DMS53 (cell line): ENCODE results near the gene CMC2.

Source experiments
- DNase-seq: peaks from one replicate; lab custom pipeline; 2025; lab: John Stamatoyannopoulos, UW

Gene CMC2

GRCh38 chr16:80973991-80974390, 32.7 kb downstream of the CMC2 start:
- no peak for DNase-seq

- no peak for DNase-seq
These were observed 34.1 kb downstream of the CMC2 start for GRCh38 chr16:80972611-80973010.

- DNase-seq, result peak; percentile 86
These were observed 34.9 kb downstream of the CMC2 start for GRCh38 chr16:80971819-80972218.

- no peak for DNase-seq
These were observed 37.6 kb downstream of the CMC2 start for GRCh38 chr16:80969114-80969484.

GRCh38 chr16:80968386-80969113, 38.1 kb downstream of the CMC2 start:
- peak; percentile 53 for DNase-seq

GRCh38 chr16:80966617-80967016, 40.1 kb downstream of the CMC2 start:
- no peak for DNase-seq

GRCh38 chr16:80964351-80964750, 42.3 kb downstream of the CMC2 start:
- DNase-seq, result no peak

GRCh38 chr16:80962879-80963278, 43.8 kb downstream of the CMC2 start:
- DNase-seq, result no peak

- peak; percentile 25 for DNase-seq
These were observed 48.4 kb downstream of the CMC2 start for GRCh38 chr16:80958284-80958683.

- DNase-seq, result peak; percentile 91
These were observed 51.7 kb downstream of the CMC2 start for GRCh38 chr16:80954985-80955384.

- DNase-seq, result peak; percentile 61
These were observed 57.7 kb downstream of the CMC2 start for GRCh38 chr16:80948886-80949493.

GRCh38 chr16:80947708-80948625, 58.7 kb downstream of the CMC2 start:
- no peak for DNase-seq

- no peak for DNase-seq
These were observed 59.4 kb downstream of the CMC2 start for GRCh38 chr16:80947239-80947638.

- DNase-seq, result no peak
These were observed 60.2 kb downstream of the CMC2 start for GRCh38 chr16:80946481-80946880.

GRCh38 chr16:80940069-80940856, 66.4 kb downstream of the CMC2 start:
- DNase-seq, result no peak

- no peak for DNase-seq
These were observed 67.8 kb downstream of the CMC2 start for GRCh38 chr16:80938879-80939260.

- DNase-seq, result no peak
These were observed 68.4 kb downstream of the CMC2 start for GRCh38 chr16:80938004-80938878.

GRCh38 chr16:80936410-80936809, 70.3 kb downstream of the CMC2 start:
- DNase-seq, result no peak

GRCh38 chr16:80935691-80936090, 71.0 kb downstream of the CMC2 start:
- no peak for DNase-seq

GRCh38 chr16:80932708-80933095, 74.0 kb downstream of the CMC2 start:
- DNase-seq, result peak; percentile 65
